ENCODE data around the gene SALL2.

DNA sequence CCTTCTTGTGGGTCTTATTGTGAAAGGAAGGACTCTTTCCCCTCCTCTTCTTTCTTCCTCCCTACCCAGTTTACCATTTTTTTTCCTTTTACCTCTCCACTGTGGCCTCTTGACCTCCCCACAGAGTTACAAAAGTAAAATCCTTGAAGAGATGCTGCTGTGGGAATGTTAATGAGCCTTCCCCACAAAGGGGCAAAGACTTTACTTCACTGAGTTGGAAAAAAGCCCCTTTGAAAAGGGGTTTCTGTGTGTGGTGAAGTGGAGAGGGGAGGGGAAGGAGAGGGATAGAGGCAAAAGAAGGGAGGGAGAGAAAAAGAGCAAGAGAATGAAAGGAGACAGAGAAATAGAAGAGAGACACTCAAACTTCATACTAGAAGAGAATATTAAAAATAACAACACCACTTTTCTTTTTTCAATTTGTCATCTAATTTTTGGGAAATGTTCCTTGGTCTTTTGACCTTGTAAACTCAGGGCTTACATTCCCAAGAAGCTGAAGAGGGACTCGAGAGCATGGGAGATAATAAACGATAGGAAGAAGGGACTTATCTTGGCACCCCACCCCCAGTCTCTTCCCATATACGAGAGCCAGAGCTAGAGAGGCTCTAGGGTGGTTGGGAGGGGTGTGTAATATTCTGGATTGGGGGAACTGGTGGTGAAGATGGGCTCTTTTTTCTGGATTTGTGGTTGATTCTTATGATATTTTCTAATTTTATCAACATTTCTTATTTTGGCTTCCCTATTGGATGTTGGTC, 13.2 kb upstream of the SALL2 start:
- TF ChIP-seq CTCF (IDR thresholded peaks at IDR 0.05; ENCODE audit: poor library complexity) (no peak), EZH2 (IDR thresholded peaks at IDR 0.05; ENCODE audit: borderline replicate concordance) (no peak)

Data from hepatocyte (in vitro differentiated cells).